Psoas muscle (tissue), 8 donors: ENCODE measurements around the gene ASXL1. TPM values are rescaled to one million over a fixed set of nuclear protein-coding genes. Genes with fewer than 3 reads are reported as not detected.
A peak's percentile ranks its signal among the peaks of the same experiment; 100 is the strongest.

ENCODE experiments used
- ATAC-seq, 4 donors: fragments of 200-7000 bp; cut with Tn5 transposase; one replicate each; pipeline ENCODE4 v1.9.1; 2020; ENCODE audit warnings: moderate library complexity in 3 of 4, mild to moderate bottlenecking in 2 of 4
- DNase-seq, 2 donors: peaks; one replicate each; pipeline ENCODE4 v3.0.0-alpha.2; 2020
- H3K27ac ChIP-seq: fragments of 200-600 bp; one replicate; pipeline ENCODE4 v1.8.0; 2022
- H3K27me3 ChIP-seq, 3 donors: fragments of 200-600 bp in 1 of 3; one replicate each; pipeline versions ENCODE4 v1.6.1 to v1.8.0; 2013 to 2022; ENCODE audit warnings: low read length in 2 of 3, mild to moderate bottlenecking in 2 of 3, moderate library complexity in 1 of 3; ENCODE audit not compliant: insufficient read depth in 3 of 3
- H3K36me3 ChIP-seq, 2 donors: fragments of 200-600 bp in 1 of 2; one replicate each; pipeline versions ENCODE4 v1.6.1 to v1.8.0; 2013 to 2022; ENCODE audit warnings: low read depth in 1 of 2, mild to moderate bottlenecking in 1 of 2, moderate library complexity in 1 of 2; ENCODE audit not compliant: insufficient read depth in 1 of 2
- H3K4me1 ChIP-seq: fragments of 200-600 bp; one replicate; pipeline ENCODE4 v1.8.0; 2022
- H3K4me3 ChIP-seq: fragments of 200-600 bp; one replicate; pipeline ENCODE4 v1.8.0; 2022; ENCODE audit warnings: mild to moderate bottlenecking
- H3K9me3 ChIP-seq: fragments of 200-600 bp; one replicate; pipeline ENCODE4 v1.8.0; 2022
- WGBS, 3 donors: extraction: QIAGEN DNeasy Blood & Tissue Kit; methylation state at CpG; one replicate each; pipeline versions ENCODE4 v1.1.6 to v1.1.7; 2013; 5-methylcytosine and 5-hydroxymethylcytosine counted together
- intact Hi-C, 2 donors: fragments of 100-400 bp; cut with DNase I; formaldehyde crosslinking; loops; one replicate each; pipeline versions ENCODE4 v1.11.0 to v1.14.2; 2022
- long read RNA-seq, 2 donors: library from polyadenylated mRNA; unstranded; transcript quantifications; one replicate each; pipeline ENCODE4 v2.0.0, GENCODE V29; 2021
- polyA plus RNA-seq, 3 donors: library from polyadenylated mRNA; stranded (reverse); fragments of 200-250 nt; gene quantifications; one replicate each; pipeline ENCODE4 v1.2.3, GENCODE V29; 2013
- total RNA-seq, 4 donors: library from RNA; stranded (reverse); fragmentation: NEBNext Ultra II Directional in 2 of 4; extraction: Animal tissue kit (Norgen Biotek cat#: 25700) in 2 of 4; gene quantifications; one replicate each; pipeline versions ENCODE4 v1.2.1 to v1.2.4, GENCODE V29; 2021 to 2023
- TF ChIP-seq, protein P1 (sequence below): fragments of 200-600 bp; IDR thresholded peaks from one replicate; pipeline ENCODE4 v1.8.0; 2022; ENCODE audit warnings: antibody characterized with exemption
- donor health status: healthy with polysubstance abuse.
- donor health status: DM: no; HTN: no; CAD: no; lungs with moderate emphysema.
- donor health status: Bipolar disorder and iron deficiency.
- donor health status: healthy.
- donor health status: DM: yes; HTN: yes; CAD: no.
- donor health status: DM: no; HTN: no; CAD: no.
- donor health status: DM: no; HTN: no; CAD: no.
- donor health status: DM: yes; HTN: yes; CAD: no.

The ASXL1 gene
- total RNA-seq: 10 to 100 TPM; 22.4 to 52.0 (median 41.5) TPM
- 10 to 100 TPM; 18.5 to 23.2 (median 21.5) TPM for polyA plus RNA-seq
- long read RNA-seq, donor 1, partial matches to known transcripts: 0 of 5 reads
- long read RNA-seq, donor 1, other reads (novel, unspliced or antisense): 5 of 5 reads
- long read RNA-seq, donor 2, partial matches to known transcripts: 21 of 22 reads
- long read RNA-seq, donor 2, other reads (novel, unspliced or antisense): 1 of 22 reads

DNA sequence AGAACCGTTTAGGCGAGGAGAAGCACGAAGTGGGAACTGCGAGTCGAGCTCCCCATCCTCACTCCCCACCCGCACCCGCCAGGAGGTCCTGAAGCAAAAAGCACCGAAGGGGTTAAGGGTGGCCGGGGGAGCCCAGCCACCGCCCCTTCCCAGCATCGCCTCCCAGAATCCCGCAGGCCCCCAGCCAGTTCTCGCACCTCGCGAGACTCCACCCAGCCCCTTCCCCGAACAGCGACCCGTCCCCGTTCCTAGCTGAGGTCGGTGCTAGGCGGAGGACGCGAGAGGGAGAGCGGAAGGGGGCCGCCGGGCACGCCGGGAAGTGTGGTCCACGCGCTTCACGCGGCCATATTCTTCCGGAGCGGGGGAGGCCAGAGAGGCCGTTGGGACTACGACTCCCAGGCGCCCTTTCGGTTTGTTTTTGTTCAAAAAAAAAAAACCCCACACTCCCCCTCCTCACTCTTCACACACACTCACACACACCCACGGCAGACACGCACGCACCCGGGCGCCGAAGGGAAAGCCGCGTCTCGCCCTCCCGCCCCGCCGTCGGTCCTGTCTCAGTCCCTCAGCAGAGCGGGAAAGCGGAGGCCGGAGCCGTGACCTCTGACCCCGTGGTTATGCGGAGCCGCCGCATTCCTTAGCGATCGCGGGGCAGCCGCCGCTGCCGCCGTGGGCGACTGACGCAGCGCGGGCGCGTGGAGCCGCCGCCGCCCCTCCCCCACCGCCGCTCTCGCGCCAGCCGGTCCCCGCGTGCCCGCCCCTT lies at the start of gene ASXL1:
Gene ASXL1 (plus strand): TSS at position 463 of the 763 bp plus-strand sequence. CDS start 445 bp downstream, outside the sequence.
- Histone ChIP-seq H3K9me3 (no peaks in the 10 kb centered on the region), H3K4me3 (peak within 1 kb of the TSS; percentile 96), H3K4me1 (peaks cover 38% of the 10 kb centered on the region), H3K27me3 (no peaks in the 10 kb centered on the region), H3K36me3 (no peaks in the 10 kb centered on the region), H3K27ac (peak within 1 kb of the TSS; percentile 98)
- ATAC-seq: peak; percentile 94 to 97 (median 96)
- peak; percentile 97 to 98 for DNase-seq
- TF ChIP-seq, protein P1, sequence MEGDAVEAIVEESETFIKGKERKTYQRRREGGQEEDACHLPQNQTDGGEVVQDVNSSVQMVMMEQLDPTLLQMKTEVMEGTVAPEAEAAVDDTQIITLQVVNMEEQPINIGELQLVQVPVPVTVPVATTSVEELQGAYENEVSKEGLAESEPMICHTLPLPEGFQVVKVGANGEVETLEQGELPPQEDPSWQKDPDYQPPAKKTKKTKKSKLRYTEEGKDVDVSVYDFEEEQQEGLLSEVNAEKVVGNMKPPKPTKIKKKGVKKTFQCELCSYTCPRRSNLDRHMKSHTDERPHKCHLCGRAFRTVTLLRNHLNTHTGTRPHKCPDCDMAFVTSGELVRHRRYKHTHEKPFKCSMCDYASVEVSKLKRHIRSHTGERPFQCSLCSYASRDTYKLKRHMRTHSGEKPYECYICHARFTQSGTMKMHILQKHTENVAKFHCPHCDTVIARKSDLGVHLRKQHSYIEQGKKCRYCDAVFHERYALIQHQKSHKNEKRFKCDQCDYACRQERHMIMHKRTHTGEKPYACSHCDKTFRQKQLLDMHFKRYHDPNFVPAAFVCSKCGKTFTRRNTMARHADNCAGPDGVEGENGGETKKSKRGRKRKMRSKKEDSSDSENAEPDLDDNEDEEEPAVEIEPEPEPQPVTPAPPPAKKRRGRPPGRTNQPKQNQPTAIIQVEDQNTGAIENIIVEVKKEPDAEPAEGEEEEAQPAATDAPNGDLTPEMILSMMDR: no peak
- 0 to 1% (median 1%) methylated on average over 65 to 83 of the region's 83 CpGs for WGBS, 3 donors
- intact Hi-C loops: loop anchor here in 1 of 2 donors (10.0 kb wide), 1 partner anchor 153 kb away; the partner anchor contains the start of genes PLAGL2 and POFUT1

DNA sequence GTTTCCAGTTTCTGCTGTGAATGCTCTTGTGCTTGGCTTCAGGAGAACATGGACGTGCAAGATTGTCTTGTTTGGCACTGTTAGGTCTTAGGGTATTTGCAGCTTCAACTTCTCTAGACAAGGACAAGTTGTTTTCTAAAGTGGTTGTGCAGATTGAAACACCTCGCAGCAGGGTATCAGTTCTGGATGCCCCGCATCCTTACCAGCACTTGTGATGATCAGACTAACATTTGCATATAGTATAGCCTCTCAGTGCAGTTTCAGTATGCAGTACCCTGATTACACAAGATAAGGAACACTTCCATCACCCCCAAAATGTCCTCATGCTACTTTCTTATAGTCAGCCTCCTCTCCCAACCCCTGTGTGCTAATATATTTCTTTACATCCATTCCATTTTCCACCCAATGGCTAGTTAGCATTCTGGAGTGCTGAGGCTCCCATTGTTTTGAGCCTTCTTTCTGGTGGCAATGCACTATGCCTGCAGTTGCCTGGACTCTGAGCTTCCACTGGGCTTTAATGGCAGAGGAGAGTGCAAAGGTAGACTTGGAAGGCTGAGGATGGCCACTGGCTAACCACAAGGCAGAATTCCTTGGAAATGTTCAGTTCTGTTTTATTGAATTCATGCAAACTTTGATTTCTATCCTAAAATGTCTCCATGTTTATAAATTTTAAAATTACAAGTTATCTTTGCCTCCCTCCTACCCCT lies 45.3 kb upstream of the ASXL1 start:
- Histone ChIP-seq H3K4me3 (no peak overlapping the region), H3K27ac (no peak overlapping the region), H3K36me3 (peaks cover 2 to 52% of the 10 kb centered on the region in 2 donors), H3K9me3 (no peaks in the 10 kb centered on the region), H3K4me1 (no peaks in the 10 kb centered on the region), H3K27me3 (no peaks in the 10 kb centered on the region)
- ATAC-seq (no peak), DNase-seq (no peak)
- TF ChIP-seq, protein P1: no peak
- 60 to 70% (median 64%) methylated on average over 3 of the region's 3 CpGs for WGBS, 3 donors
- intact Hi-C loops: no loop called here

DNA sequence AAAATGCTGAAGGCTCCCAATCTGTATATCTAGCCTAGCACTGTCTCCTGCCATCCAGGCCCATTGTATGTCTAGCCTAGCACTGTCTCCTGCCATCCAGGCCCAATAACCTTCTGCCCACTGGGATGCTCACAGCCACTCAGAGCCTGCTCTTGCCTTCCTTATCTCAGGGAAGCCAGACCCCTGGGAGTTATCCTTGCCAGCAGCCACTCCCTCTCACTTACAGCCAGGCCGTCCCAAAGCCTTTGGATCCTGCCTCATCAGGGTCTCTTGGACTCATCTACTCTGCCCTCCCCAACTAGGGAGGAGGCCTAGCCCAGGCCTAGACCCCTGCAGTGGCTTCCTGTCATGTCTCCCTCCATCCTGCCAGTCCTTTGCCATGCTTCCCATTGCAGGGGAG lies 43.4 kb upstream of the ASXL1 start:
- 58 to 73% (median 65%) methylated on average over 1 of the region's 1 CpG for WGBS, 3 donors
- ATAC-seq (no peak), DNase-seq (no peak)
- no peaks in the 10 kb centered on the region for H3K4me1 ChIP-seq
- no peak overlapping the region for H3K27ac ChIP-seq
- no peaks in the 10 kb centered on the region for H3K9me3 ChIP-seq
- H3K27me3 ChIP-seq: no peaks in the 10 kb centered on the region
- TF ChIP-seq, protein P1: no peak
- no peak overlapping the region for H3K4me3 ChIP-seq
- peaks cover 2 to 64% of the 10 kb centered on the region in 2 donors for H3K36me3 ChIP-seq
- intact Hi-C loops: no loop called here

DNA sequence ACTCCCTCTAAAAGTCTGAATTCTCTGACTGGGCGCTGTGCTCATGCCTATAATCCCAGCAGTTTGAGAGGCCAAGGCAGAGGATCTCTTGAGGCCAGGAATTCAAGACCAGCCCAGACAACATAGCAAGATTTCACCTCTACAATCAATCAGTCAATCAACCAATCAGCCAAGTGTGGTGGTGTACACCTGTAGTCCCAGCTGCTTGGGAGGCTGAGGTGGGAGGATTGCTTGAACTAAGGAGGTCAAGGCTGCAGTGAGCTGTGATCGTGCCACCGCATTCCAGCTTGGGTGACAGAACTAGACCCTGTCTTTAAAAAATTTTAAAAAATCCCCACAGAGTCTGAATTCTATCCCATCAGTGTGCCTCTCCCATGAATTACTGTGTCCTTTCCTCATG lies 42.7 kb upstream of the ASXL1 start:
- no peak overlapping the region for H3K4me3 ChIP-seq
- intact Hi-C loops: no loop called here
- no peak for ATAC-seq
- H3K27ac ChIP-seq: no peak overlapping the region
- WGBS, 3 donors: 95 to 97% (median 97%) methylated on average over 3 of the region's 3 CpGs
- H3K9me3 ChIP-seq: no peaks in the 10 kb centered on the region
- no peaks in the 10 kb centered on the region for H3K4me1 ChIP-seq
- DNase-seq: no peak
- no peaks in the 10 kb centered on the region for H3K27me3 ChIP-seq
- TF ChIP-seq, protein P1: no peak
- peaks cover 2 to 63% of the 10 kb centered on the region in 2 donors for H3K36me3 ChIP-seq
